Left forelimb (tissue), 1 donor: Measurements from ENCODE around the gene PPP2CA.
"Not testable (repeated sequence)": the region's sequence is repeated elsewhere in the genome, so short reads cannot be mapped to it uniquely, and the experiment has no call there.

ENCODE experiments used
- DNase-seq: peaks from one replicate; pipeline ENCODE4 v3.0.0-alpha.2; 2018; ENCODE audit warnings: low spot score

Gene PPP2CA

DNA sequence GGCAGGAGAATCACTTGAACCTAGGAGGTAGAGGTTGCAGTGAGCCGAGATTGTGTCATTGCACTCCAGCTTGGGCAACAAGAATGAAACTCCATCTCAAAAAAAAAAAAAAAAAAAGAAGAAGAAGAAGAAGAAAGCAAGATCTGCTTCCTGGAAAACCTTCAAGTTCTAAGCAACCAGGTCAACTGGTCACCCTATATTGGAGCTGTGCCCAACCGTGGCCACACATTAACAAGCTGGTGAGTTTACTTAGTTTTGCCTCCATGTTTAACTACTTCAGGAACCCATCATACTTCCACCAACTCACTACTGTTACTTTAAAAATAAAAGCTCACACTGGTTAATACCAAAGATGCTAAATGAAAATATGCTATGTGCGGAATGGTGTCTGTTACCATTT lies 36.8 kb downstream of the PPP2CA start:
- no peak for DNase-seq

DNA sequence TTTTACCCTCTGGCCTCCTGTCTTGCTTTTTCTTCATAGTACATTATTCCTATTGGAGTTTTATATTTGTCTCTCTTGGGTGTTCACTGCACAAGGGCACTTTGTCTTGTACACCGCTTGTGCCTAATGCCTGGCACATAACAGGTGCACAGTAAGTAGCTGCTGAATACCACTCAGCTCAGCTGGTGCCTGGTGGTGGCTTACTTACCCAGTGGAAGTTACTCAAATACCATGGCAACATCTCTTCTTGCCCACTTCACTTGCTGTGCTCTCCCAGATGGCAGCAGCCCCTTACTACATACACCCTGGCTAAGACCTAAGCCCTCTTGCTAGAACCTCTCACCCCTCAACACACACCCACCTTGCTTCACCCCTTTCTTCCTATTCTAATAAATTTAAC lies 37.8 kb downstream of the PPP2CA start:
- DNase-seq, result no peak

DNA sequence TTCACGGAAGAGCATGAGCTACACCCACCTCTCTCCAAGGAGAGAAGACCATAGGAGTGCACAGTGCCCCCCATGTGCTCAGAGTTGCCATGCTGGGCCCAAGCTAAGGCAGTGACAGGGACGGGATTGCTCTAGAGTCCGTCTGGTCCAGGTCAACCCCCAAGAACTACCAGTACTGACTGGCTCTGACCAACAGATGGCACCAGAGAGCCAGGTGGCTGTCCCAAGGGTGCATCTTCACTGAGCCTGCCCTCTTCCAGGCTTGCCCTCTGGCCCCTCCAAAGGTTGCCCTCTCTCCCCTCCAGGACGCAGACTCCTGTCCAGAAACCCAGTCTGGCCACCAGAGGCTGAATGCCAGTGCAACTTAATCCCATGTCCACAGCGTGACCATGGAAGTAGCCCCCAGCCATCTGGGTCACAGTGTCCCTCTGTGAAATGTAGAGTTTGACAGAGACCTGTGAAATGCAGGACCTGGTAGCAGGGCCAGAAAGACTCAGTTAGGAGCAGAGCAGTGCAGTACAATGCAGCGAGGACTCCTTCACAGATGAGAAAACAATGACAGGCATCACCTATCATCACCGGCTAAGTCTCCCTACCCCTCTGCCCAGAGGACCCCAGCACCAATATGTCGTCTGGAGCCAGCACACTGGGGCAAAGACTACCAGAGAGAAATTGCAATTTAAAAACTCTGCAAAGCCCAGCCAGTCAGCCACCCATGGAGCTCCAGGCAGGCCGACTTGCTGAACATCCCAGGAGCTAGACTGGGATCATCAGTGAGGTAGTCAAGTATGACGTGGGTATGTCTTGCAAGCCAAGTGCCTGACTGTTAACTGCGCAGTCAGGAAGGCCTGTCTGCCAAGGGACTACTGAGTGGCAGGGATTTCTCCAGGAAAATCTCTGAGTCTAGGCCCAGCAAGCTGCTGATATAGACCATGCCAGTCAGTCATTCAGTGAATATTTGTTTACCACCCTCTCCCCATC lies 41.4 kb downstream of the PPP2CA start:
- no peak for DNase-seq

DNA sequence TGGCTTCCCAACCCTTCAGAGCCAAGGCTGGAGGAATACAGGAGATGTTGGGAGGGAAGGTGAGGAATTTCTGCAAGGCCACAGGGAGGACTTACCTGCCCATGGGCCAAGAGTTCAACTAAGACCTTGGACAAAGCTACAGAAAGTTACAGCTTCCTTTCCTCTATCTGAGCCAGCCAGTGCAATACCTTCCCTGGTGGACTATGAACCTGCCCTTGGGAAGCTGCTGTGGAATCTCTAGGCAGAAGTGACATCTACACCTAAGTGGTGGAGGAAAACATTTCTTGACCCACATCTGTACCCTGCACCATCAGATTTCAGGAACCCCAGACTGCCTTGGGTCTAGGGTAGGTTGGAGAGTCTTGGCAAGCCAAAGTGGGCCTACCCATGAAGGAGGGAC lies 42.4 kb downstream of the PPP2CA start:
- DNase-seq, result no peak

DNA sequence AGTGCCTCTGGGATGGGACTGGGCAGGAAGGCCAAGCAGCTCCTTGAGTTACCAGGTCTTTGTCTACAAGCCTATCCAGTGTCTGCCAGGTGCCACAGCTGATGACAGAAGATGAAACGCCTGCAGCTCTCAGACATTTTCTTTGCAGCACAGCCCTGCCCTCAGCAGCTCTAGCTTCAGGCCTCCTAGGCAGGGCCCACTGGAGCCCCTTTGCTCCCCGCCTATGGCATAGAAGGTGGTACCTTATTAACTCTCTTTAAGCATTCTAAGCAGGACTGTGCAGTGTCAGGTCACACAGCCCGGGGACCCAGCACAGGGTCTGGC lies 47.8 kb downstream of the PPP2CA start:
- DNase-seq, result no peak

DNA sequence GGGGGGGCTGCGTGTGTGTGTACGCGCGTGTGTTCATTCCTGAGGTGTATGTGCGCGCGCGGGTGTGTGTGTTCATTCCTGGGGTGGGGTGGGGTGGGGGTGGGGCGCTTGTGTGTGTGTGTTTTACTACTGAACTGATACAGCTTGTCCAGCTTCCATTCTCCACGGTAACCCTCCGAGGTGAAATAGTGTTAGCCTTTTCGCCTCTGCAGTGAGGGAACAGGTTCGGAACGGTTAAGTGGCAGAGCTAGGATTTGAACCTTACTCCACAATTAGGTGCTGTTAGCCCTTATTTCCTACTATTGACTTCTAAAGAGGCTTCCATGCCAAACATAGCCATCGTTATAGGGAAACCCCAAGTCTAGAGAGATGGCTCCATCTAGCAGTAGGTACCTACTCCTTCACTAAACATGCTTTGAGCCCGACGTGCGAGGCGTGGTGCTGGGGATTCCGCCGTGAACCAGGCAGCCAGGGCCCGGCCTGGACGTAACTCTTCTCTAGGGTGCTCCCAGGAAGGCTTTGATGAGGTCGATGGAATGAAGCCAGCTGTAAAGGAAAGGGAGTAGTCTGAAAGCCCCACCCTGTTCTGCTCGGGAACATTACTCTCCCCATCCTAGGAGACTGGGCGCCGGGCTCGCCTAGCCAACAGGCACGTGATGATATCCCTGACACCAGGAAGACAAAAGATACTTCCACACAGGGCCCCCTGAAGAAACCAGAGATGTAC lies 48.3 kb downstream of the PPP2CA start:
- DNase-seq, result no peak

DNA sequence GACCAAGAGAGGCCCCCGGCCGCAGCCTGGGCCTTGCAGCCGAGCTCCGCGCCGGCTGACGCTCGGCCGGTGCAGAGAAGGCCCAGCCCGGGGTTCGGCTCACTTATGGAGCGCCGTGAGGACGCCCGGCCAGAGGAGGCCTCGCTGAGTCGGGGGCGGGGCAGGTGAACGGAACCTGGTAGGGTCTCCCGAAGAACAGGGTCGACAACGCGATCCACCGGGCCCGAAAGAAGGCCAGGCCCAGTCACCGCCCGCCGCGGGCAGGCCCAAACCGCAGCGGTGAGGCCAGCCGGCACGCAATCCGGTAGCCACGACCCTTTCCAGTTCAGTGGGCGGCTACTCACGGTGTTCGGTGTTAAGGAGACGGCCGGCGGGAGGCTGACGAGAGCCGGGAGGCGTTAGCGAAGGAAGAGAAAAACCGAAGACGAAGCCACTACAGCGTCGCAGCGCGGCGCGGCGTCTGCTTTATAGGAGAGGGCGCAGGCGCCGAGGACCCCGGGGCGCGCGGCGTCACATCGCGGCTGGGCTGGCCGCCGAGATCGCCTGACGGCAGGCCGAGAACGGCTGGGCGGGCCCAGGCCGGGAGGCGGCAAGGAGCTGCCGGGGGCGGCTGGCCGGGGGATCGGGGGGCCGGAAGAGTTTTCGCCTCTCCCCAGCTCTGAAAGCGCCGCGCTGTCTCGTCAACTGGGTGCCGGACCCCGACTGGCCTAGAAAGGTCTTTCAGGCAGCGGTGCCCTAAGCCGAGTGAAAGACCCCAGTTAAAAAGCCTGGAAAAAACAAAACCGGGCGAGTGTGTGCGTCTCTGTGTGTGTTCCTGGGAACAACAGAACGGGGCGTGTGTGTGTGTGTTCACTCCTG lies 49.1 kb downstream of the PPP2CA start, which contains the start of gene SKP1:
Gene SKP1 (minus strand): TSS at position 440 of the 858 bp plus-strand sequence. CDS start 2,928 bp downstream, outside the sequence.
- peak; percentile 93 for DNase-seq

DNA sequence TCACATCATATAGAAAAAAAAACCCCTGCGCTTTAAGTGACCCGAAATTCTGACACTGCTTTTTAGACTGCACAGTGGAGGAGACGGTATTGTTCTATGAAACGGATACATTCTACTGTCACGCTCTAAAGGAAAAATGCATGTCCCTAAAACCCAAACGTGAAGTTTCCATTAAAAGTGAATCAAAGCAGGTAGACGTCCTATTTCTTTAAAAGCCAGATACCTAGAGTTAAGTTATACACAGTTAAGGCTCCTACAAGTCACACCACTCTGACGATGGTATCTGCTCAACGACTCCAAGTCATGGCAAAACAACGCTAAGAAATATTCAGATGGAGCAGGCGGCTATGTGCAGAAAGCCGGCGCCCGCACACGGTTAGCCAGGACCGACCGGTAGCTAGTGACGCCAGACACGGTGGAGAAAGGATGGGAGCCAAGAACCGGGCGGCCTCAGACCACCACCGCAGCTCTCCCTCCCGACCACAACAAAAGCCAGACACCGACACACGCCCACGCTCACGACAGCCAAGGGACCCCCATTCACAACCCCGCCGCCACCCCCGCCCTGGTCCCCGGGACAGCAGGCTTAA lies 49.9 kb downstream of the PPP2CA start:
- no peak for DNase-seq

DNA sequence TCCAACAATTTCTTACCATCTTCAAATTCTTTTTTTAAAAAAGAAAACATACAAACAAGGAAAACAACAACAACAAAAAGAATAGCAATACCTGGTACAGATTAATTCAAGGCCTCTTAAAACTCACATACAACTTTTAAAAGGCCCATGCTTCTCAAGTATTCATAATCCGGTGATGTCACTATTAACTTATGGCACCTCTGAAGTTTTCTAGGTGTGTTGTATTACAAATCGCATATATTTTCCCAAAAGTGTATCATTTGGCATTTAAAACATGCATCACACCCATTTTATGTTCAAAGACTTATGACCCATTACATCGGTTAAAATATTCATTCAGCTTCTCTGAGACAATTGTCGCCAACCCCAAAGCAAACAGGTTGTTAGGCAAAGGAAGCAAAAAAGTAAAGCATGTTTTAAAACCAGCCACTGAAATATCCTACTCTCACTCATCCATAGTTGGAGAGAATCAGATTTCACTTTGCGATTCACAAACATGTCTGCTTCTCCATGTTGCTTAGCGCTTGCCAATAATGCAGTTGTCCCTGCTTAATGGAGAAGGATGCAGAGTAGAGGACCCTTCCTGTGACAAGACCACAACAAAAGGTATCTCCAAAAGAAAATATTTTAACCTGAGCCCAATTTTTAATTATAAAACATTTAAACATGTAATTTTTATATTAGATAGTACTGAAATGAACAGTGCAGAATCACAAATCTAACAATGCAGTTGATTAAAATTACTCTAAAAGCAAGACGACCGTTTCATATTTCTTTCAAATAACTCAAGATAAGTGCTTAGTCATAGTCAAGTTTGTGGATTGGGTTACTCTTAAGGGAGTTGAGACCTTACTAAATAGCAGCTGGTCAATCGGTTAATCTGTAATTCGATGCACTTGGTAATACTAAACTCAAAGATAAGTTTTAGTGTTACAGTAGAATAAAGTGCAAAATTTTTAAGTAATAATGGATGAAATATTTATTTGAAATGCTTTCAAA lies 50.7 kb downstream of the PPP2CA start:
- no peak for DNase-seq

DNA sequence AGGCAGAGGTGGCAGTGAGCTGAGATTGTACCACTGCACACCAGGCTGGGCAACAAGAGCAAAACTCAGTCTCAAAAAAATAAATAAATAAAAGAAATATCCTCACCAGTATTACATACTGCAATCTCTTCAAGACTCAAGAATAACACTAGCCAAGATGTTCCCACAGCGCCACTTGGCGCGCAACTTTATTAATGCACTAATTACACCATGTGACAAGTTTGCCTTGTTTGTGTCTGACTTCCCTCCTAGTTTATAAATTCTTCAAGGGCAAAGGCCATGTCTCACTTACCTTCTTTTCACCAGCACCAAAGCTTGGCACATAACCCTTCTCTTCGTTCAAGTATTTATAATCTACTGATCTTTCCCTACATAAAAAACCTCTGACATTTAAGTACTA lies 53.9 kb downstream of the PPP2CA start:
- no peak for DNase-seq

DNA sequence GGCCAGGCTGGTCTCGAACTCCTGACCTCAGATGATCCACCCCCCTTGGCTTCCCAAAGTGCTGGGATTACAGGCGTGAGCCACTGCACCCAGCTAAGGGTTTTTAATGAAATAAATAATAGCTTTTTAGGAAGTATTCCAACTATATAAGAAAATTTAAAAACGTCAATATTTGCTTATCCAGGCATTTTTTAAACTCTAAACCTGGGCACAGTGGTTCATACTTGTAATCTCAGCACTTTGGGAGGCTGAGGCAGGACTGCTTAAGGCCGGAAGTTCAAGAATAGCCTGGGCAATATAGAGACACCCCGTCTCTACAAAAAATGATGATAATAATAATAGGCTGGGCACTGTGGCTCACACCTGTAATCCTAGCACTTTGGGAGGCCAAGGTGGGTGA lies 63.3 kb downstream of the PPP2CA start:
- no peak for DNase-seq

DNA sequence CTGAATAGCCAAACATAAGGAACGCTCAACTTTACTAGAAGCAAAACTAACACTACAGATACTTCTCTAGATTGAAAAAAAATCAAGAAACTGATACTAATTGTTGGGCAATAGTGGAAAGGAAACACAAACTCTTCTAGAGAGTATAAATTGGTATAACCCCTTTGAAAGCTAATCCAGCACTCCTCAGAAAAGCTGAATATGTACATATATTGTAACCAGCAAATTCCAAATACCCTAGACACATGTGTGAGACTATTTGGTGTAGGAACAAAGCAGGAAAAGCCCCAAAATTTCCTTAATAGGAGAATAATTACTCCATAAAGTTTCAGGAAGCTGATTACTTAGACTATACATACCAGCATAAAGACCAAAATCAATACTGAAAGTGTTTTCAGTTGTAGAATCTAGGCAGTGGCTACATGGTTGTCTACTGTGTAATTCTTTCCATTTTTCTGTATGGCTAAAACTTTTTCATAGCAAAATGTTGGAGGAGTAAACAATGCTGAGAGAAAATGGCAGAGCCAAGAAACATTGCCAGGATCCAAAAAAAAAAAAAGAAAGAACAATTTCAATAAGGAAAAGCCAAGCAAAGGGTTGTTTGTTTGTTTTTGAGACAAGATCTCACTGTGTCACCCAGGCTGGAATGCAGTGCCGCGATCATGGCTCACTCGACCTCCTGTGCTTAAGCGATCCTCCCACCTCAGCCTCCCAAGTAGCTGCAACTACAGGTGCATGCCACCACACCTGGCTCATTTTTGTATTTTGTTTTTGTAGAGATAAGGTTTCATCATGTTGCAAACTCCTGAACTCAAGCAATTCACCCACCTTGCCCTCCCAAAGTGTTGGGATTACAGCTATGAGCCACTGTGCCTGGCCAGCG lies 64.1 kb downstream of the PPP2CA start:
- no peak for DNase-seq

DNA sequence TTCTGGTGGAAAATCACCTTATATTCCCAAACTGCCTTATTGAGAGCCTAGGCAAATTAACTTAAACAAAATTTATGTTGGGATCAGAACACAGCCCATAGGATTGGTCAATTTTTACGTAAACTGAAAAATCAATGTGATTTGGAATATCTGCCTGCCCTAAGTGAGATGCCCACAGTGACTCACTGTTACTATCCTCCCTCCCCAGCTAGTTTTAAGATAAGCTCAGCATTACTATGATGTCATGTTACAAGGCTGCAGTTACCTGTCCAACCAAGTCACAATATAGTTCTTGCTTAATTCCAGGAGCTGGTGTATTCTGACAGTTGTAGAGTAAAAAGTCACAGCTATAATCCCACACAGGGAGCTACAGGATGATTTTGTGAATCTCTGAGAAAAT lies 72.2 kb downstream of the PPP2CA start:
- no peak for DNase-seq

DNA sequence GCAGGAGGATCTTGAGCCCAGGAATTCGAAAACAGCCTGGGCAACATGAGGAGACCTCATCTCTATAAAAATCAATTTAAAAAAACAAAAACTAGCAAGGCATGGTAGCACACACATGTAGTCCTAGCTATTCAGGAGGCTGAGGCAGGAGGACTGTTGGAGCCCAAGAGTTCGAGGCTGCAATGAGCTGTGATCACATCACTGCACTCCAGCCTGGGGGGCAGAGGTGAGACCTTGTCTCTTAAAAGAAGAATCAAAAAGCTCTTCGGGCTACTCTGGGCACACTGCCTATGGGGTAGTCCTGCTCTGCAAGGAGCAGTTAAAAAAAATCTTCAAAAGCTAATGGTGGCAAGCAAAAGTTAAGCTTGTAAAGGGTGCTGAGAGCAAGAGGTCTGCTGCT lies 72.6 kb downstream of the PPP2CA start:
- DNase-seq, result no peak

DNA sequence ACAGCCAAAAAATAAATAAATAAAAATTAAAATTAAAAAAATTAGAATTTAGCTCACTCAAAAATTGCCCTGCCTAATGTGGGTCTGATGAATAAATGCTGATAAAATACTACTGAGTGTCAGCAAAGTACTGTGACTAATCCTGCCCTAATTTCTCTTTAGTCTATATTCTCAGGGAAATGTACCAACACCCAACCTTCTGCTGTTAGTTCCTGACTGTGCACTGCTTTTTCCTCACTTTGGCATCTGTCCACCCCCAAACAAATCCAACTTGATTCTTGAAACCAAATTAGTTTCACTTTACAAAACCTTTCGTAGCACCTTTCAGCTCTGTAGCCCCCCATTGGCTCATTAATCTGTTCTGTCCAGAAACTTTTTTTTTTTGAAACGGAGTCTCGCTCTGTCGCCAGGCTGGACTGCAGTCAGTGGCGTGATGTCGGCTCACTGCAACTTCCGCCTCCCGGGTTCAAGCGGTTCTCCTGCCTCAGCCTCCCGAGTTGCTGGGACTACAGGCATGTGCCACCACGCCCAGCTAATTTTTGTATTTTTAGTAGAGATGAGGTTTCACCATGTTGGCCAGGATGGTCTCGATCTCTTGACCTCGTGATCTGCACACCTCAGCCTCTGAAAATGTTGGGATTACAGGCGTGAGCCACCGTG lies 73.6 kb downstream of the PPP2CA start:
- DNase-seq, result not testable (repeated sequence)

DNA sequence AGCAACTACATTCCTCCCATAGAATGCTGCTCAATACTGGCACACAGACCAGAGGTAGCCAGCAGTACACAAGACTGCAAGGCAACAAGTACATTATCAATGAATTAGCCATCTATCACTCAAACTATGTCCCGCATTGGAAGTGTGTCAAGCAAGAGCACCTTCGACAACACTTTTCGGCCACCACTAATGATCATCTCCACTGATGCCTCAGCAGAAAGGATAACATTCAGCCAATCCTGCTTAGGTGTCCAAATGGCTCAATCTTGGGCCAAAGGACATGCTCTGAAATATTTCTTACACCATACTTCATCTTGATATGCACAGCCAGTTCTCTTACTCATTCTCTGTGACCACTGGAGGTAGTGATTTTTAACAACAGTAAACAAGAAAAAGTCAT lies 74.2 kb downstream of the PPP2CA start:
- DNase-seq, result no peak

DNA sequence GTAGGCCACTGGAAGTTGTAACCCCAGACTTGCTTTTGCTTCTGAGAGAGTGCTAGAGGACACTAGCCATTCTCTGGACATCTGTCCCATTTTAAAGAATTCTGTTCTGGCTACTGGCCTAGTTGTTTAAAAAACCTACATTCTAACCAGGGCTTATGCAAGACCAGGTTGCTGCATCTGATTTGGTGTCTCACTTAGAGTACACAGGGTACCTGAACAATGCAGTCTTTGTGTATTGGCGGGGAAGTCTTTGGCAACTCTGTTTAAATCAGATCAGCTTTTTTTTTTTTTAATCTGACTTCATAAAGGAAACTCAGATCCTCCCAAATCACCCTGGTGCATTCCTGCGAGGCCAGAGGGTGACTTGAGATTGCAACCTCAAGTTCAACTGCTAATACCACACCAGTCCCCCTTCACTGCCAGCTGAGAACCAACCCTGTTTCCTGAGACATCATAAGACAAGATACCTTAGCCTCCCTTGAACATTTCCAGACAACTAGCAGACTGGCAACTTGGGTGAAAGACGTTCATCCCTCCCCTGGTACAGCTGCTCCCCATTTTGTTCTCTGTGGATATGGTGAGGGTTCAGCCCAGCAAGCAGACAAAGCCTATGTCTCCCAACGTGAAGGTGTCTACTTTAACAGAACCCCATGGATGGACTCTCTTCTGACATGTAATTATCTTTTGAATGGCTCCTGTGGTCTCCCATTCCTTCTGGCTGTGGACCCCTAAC lies 76.1 kb downstream of the PPP2CA start:
- DNase-seq, result no peak

DNA sequence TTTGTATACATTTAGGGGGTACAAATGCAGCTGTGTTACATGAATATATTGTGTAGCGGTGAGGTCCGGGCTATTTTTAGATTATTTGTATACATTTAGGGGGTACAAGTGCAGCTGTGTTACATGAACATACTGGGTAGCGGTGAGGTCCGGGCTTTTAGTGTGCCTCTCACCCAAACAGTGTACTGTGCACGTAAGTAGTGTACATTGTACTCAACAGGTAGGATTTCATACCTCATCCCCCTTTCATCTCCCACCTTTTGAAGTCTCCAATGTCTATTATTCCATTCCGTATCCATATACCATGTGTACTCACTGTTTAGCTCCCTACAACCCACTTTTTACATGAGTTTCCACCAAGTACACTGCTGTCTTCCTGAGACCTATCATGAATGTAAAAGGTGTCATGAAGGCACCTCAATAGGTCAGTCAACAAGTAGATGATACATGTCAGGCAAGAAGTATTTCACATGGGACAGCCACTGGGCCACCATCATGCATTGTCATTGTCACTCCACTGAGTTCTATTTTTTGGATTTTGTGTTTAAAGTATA lies 76.8 kb downstream of the PPP2CA start:
- no peak for DNase-seq
